HG03039 (cell line): ENCODE data around the gene ZNF324B.
"Not testable (repeated sequence)": the region's sequence is repeated elsewhere in the genome, so short reads cannot be mapped to it uniquely, and the experiment has no call there.

Experiments
- ATAC-seq: cut with Tn5 transposase; IDR thresholded peaks from one replicate; pipeline ENCODE4 v1.9.1; 2021; ENCODE audit warnings: mild to moderate bottlenecking, moderate library complexity; ENCODE audit not compliant: unreplicated experiment

The ZNF324B gene

GRCh38 chr19:58453743-58454142, 2.3 kb downstream of the ZNF324B start:
- no peak for ATAC-seq

GRCh38 chr19:58455306-58455705, 3.9 kb downstream of the ZNF324B start:
- no peak for ATAC-seq

- ATAC-seq, result no peak
Measured at GRCh38 chr19:58456111-58456510, 4.7 kb downstream of the ZNF324B start.

- ATAC-seq, result no peak
Measured at GRCh38 chr19:58460039-58460438, 8.6 kb downstream of the ZNF324B start.

GRCh38 chr19:58466089-58466759, 14.8 kb downstream of the ZNF324B start:
- ATAC-seq, result no peak

- ATAC-seq, result peak; percentile 93
Measured at GRCh38 chr19:58466760-58467589, 15.6 kb downstream of the ZNF324B start, which contains the start of gene ZNF324. Gene ZNF324 (plus strand): TSS chr19:58467080. CDS start chr19:58469186, 2,106 bp downstream.

GRCh38 chr19:58468216-58468839, 16.9 kb downstream of the ZNF324B start:
- no peak for ATAC-seq

- ATAC-seq, result no peak
Measured at GRCh38 chr19:58469241-58470013, 18.0 kb downstream of the ZNF324B start.

- ATAC-seq, result not testable (repeated sequence)
Measured at GRCh38 chr19:58470837-58471543, 19.6 kb downstream of the ZNF324B start.

GRCh38 chr19:58471736-58472135, 20.3 kb downstream of the ZNF324B start:
- no peak for ATAC-seq

- no peak for ATAC-seq
Measured at GRCh38 chr19:58473775-58474174, 22.4 kb downstream of the ZNF324B start.

GRCh38 chr19:58474291-58474996, 23.0 kb downstream of the ZNF324B start:
- no peak for ATAC-seq

- ATAC-seq, result no peak
Measured at GRCh38 chr19:58474997-58475713, 23.7 kb downstream of the ZNF324B start.

GRCh38 chr19:58475714-58476497, 24.5 kb downstream of the ZNF324B start, which contains the start of gene ZNF446:
Gene ZNF446 (plus strand): TSS chr19:58476352. CDS start chr19:58477219, 867 bp downstream.
- ATAC-seq, result peak; percentile 65

GRCh38 chr19:58476498-58477015, 25.1 kb downstream of the ZNF324B start:
- peak; percentile 2 for ATAC-seq

- ATAC-seq, result no peak
Measured at GRCh38 chr19:58477130-58477529, 25.7 kb downstream of the ZNF324B start.

GRCh38 chr19:58477871-58478270, 26.4 kb downstream of the ZNF324B start:
- no peak for ATAC-seq

GRCh38 chr19:58479303-58479702, 27.9 kb downstream of the ZNF324B start:
- ATAC-seq, result no peak
